HG02884 (cell line): ENCODE measurements around the gene TPRG1.
"Not testable (repeated sequence)": the region's sequence is repeated elsewhere in the genome, so short reads cannot be mapped to it uniquely, and the experiment has no call there.

Source experiments
- ATAC-seq: cut with Tn5 transposase; IDR thresholded peaks from one replicate; pipeline ENCODE4 v1.9.1; 2021; ENCODE audit warnings: mild to moderate bottlenecking, moderate library complexity; ENCODE audit not compliant: unreplicated experiment

TPRG1 gene

DNA sequence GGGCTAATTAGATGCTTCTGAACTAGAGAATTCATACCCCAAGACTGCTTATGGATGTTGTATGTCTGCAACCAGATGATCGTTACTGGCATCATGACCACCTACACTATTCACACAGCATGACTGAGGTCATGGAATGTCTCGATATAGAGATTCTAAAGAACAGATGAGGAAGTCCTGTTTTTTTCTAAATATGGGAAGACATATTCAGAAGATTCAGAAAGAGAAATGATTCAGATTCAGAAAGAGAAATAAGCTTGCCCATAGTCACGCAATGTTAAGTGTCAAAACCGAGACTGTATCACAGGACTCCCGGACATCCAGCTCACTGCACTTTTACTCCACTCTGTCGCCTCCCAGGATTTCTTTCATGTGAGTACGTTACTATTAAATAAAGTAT, 136.2 kb downstream of the TPRG1 start:
- ATAC-seq: peak; percentile 61

DNA sequence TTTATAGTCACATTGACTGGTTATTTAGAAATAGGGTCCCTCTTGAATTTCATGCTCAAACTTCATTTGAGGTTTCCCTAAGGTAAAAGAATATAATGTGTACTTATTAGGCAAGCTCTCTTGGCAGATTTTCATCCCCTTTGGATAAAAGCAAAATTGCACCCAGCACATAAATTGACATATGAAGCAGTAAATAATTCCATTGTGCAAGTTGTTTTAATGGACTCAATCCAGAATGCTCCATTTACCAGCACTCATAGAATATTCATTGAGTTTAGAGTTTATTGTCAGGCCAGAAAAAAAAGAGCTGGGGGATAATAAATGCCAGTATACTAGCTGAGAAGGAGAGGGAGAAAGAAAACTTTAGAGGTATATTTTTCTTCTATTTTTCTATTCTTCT, 136.8 kb downstream of the TPRG1 start:
- ATAC-seq: no peak

DNA sequence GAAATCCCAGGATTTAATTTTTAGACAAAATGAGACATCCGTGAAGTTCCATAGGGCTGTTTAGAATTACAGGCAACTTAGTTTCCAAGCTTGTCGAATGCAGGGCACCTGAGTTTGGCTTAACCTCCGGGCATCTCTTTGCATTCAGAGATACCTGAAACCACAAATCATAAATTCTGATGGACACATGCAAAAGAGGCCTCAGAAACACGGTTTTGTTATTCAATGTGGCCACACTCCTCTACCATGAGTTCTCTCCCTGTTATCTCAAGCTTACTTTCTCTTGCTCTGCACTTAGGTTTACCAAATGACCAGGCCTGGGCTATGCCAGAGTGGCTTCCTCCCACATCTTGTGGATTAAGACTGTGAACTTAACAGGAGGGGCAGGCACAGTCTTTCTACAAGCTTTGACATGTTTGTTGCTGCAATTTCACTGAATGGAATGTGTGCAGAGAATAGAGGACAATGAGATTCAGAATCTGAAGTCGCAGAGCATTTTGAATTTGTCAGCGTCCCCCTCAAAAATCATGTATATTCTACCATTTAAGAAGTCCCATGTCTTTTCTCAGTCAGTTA, 137.7 kb downstream of the TPRG1 start:
- ATAC-seq: no peak

DNA sequence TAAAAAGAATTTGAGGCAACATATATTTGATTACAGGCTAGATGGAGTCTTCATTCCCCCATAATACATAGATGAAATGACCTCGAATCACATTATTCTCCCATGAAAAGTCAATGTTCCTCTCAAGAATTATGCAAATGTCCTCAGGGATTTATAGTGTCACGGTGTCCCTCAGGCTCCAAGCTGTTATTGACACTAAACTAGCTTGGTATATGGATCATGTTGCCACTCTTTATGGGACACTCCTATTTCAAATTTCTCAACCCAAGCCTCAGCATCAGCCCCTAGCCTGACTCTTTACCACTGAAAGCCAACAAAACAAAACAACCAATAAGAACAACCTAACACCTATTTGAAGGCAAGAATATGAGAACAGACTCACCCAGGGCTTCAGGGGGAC, 139.8 kb downstream of the TPRG1 start:
- ATAC-seq: no peak

DNA sequence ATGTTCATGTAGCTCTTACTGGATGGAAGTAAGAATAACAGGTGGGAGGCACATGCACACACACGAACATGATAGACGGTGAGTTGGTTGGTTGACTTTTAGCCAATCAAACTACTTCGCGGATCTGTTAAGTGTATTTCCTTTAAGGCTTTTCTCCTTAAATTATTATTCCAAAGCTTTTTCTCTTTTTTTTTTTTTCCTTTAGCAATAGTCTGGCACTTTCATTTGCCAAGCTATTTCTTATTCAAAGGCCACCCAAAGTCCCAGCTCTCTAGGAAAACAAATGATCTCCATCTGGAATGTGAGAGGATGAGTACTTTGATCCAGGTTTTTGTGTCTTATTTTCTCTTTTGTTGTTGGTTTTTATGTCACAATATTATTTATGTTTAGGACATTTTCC, 141.1 kb downstream of the TPRG1 start:
- no peak for ATAC-seq

DNA sequence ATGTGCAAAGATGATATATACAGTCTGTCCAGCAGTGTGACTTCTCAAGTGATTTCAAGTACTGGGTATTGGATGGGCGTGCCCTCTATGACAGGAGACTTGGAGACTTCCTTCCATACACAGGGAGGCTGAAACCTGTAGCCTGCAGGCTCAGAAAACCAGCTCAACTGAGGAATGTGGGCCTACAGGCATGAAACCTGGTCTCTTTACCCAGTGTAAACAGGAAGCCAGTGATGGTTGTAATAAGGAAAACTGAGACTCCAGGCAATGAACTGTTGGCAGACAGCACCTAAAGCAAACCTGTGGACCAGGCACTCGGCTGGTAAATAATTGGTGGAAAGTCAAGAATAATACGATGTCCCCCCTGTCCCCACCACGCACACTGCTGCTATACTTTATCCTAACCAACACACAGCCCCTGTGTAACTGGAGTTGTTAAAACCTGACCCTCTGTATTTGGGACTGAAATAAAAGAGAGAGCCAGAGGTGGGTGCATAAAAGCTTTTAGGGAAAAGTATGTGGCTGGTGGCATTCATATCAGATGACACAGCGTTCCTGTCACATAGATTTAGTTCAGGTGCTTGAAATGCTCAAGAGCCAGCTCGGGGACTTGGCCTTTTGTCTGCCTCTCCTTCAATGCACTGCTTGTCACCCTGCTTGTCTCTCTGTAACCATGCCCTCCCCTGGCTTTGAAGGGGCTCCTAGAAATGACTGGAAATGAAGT, 144.7 kb downstream of the TPRG1 start:
- ATAC-seq: no peak

DNA sequence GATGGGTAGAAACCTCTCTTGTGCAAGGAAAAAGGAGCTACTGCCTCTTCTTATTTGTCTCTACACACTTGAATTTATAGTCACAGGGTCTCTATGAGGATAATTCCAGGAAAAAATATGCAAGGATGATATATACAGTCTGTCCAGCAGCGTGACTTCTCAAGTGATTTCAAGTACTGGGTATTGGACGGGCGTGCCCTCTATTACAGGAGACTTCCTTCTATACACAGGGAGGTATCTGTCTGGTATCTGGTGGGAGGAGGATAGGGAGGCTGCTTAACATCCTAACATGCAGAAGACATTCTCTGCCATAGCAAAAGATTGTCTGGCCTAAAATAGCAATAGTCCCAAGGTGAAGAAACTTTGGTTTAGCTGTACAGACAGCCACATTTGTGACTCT, 146.1 kb downstream of the TPRG1 start:
- ATAC-seq: no peak

DNA sequence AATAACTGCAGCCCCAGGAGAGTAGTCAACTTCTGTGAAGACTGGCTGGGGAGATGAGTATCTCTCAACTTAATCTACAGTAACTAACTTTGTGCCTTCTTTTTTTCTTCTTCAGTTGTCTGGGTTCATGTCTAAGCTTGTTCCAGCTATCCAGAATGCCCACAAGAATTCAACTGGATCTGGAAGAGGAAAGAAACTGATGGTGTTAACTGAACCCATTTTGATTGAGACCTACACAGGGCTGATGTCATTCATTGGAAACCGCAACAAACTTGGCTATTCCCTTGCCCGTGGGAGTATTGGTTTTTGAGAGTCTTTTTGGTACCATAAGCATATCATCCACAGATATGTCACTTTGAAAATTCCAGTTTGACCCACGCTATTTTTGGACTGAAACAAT, 148.7 kb downstream of the TPRG1 start:
- no peak for ATAC-seq

DNA sequence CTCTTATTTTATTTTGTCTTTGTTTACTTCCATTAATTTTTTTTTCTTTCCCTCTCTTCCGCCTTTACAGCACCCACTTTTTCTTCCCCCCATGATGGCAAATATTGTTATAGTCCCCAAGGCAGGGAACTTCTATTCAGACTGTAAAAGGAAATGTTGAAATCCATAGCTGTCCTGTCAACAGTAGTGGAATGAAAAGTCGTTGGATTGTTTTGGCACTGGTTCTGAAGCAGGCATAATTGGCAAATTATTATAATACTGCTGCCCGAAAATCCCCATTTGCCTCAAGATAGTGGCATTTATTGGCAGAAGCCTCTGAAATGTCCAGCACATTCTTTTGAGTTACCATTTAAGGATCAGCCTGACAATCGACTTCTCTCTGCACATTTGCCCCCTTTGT, 150.6 kb downstream of the TPRG1 start:
- ATAC-seq: no peak

DNA sequence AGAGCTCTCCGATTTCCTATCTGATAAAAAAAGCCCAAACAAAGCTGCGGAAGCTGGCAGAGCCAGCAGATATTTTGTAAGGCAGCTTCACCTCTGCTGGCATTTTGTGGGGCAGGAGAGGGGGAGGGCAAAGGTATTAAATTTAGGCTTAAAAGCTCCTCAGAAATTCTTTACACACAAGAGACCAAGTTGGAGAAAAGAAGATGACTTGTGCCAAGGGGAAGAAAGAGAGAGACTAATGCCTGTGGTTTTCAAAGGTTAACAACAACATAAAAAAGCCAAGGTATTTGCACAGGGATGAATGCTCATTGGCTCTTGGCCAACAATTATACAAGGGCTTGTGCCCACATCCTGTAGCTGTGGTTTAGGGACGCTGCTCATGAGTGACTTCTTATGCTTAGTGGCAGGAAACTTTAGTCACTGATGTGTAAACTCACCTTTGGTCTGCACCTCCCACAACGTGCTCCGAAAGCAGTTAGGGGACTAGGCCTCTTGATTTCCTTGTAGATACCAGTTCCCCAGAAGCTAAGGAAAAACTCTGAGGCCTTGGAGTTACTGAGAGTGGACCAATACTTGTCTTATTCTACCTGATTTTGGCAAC, 152.9 kb downstream of the TPRG1 start:
- ATAC-seq: peak; percentile 99

DNA sequence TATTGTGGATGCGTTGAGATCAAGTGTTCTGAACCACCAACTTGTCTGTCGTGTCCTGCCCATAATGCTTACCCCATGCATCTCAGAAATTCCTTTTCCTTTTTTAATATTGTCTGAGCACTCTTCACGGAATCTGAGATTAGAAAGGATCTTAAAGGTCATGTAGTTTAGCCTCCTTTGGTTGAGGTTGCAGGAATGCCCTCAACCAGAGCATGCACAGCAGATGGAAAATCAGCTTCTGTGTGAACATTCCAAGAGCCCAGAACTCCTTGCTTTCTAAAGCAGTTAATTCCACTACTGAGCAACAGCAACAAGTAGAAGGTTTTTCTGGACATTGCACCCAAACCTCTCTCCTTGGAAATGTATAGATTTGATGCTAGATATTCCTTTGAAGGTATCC, 153.7 kb downstream of the TPRG1 start:
- ATAC-seq: no peak

DNA sequence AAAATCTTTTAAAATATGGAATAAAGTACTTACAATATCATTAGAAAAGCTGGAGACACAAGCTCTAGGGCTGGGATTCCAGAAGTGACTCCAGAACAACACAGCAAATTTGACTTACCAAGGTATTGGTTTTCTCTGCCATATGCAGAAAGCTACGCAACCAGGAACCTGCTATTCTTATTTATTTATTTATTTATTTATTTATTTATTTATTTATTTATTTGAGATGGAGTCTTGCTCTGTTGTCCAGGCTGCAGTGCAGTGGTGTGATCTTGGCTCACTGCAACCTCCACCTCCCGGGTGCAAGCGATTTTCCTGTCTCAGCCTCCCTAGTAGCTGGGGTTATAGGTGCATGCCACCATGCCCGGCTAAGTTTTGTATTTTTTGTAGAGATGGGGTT, 157.9 kb downstream of the TPRG1 start:
- not testable (repeated sequence) for ATAC-seq

DNA sequence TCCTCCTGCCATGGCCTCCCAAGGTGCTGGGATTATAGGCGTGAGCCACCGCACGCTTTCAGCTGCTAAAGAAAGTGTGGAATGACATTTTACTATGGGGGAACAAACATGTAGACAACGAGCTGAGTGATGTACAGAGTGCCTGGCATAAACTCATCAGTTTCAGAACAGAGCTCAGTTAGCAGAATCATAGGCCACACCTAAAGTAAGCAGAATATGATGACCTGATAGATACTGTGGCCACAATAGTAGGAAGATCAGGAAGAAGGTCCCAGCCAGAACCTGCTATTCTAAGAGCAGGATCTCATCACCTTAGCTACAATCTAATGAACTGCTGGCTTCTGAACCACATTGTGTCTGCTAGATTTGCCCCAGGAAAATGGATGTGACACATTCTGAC, 158.3 kb downstream of the TPRG1 start:
- ATAC-seq: no peak

DNA sequence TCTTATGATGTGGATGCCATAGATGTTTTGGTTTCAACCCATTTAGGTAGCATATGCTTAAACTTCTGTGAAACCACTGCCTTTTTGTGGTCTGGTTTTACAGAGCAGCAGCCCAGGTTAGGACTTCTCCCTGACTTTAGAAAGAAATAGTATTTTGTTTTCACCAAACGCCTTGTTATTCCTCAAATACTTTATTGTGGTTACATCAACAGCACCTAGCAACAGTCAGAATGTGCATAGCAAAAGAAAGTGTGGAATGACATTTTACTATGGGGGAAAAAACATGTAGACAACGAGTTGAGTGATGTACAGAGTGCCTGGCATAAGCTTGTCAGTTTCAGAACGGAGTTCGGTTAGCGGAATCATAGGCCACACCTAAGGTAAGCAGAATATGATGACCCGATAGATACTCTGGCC, 159.2 kb downstream of the TPRG1 start:
- ATAC-seq: no peak

DNA sequence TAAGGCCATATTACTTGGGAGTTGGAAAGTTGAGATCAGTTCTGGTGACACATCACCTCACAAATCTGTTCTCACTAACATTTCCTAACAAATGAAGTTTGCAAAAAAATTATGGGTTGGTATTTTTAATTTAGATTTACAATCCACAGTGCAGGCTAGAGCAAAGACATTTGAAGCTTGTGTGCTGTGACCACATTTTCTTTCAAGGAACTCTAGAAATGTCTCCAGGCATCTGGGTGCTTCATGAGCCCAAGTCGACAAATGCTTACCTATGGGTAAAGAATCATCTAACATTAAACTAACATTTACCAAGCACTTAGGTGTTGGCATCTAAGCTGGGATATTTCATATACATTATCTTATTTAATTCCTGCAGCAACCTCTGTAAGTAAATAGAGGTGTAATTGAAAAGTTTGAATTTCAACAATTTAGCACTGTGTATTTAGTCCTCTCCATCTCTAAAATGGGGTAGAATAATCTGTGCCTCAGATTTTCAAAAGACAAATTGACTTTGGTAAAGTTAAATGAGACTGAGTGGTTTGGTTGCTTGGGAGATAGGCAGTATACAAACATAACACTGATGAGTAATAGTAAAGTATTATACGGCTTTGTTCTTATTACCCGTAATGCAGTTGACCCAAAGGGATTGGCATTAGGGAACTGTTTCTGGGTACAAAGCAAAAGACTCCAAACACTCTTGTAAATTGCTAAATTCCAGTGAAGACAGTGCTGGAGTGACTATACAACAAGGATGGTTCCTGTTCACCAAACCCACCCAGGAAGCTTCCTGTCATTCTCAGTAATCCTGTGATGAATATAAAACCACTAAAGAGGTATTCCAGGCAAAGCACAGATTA, 162.5 kb downstream of the TPRG1 start:
- no peak for ATAC-seq

DNA sequence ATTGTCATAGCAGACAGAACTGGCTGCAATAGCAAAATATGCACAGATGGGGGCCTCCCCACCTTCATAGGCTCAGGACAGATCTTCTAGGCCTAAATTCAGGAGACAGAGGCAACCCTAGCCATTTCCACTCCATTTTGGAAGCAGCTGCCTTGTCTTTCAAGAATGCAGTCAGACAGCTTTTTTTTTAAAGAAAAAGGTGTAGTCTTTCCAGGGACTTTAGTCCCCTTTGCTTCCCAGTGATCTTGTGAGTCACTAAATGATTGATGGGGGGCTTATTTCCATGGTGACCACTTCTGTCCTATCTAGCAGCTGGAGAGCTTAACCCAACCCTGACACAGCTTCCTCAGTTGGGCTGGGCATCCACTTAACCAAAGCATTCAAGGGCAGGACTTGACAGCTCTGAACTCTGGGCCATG, 165.9 kb downstream of the TPRG1 start:
- ATAC-seq: no peak

DNA sequence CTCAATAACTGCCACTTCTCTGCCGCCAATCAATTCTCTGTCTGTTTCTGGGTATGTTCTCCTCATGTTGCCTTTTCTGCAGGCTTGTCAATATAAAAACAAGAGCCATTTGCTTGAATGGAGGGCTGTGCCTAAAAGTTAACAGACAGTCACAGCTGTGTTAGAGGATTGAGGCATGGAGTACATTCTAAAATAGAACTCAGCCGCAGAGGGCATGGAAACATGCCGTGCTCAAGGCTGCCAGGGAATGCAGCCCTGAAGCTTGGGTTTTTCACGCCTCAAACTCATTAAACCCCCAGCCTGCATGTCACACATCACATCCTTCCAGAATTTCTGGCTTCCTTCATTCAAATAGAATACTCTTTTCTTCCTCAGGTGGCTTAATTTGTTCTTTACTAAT, 166.6 kb downstream of the TPRG1 start:
- no peak for ATAC-seq

DNA sequence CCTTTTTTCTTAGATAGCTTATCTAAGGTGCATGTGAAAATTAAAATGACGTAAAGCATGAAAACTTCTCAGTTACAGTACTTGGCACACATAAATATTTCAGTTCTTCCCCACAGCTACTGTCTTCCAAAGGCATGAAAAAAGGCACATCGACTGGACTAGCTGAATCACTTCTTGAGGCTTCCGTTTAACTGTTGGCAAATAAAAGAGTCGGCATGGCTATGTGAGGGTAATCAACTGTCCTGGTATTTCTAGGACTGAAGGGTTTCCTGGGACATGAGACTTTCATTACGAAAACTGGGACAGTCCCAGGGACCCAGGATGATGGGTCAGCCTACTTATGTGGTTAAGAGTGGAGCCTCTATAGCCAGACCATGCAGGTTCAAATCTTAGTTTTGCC, 168.2 kb downstream of the TPRG1 start:
- ATAC-seq: no peak

DNA sequence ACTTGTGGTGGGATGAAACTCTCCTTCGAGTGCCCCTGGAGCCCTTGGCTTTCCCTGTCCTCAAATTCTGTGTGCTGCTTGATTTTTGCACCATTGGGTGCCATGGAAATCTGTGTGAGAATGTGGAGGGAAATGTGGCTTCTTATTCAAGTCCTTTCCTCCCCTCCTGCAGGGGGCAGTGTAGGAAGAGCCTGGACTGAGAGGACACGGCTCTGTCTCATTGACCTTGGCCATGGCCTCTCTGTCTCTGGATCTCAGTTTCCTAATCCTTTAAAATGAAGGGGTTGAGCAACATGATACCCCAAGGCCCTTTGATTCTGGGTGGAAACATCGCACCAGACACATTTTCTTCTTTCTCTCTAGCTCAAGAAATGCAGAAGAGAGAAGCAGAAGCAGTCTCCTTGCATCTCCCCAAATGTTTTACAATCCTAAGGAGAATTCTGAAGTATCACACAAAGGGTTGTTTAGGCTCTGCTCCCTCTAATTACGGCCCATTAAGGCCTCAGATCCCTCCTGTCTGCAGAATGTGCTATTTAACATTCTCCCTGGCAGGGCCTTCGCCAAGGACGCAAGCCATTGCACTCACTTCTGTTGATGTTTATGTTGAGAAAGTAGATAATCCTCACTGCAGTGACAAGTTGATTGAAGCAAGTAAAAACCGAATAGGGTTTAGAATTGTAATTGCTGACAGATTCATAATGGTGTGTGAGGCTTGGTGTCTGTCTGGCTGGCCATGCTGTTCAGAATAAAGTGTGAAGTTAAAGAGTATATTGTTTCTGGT, 169.1 kb downstream of the TPRG1 start:
- no peak for ATAC-seq

DNA sequence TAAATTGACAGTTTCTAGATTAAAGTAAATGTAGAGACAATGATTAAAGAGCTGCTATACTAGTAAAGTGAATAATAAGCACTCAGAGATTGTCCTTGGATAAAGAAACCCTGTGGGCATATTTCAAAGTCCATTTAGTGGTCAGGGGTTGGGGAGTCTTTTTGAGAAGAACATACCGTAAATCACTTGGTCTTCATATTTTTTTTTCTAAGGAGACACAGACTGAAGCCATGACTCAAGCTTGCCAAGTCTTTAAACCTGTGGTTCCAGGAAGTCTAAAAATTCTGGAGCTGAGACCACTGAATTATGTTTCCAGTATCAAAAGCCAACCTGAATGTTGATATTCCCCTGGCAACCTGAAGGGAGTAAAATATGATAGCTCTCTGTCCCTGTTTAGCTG, 171.0 kb downstream of the TPRG1 start:
- ATAC-seq: no peak

DNA sequence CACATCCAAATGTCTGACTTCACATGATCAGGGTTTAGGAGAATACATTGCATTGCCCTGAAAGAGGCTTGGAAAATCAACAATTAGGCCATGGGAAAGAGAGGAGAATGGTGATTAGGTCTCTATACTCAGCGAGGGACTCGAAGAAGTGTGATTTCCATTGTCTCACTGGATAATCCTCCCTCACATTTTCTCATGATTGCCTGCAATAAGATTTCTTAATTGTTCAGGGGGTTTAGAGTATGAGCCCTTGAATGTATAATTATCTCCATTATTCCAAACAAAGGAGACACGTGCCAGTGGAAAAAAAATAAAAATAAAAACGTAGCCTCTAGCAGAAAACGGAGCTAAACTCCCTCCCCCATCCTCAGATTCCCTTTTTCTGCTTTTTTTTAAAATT, 173.2 kb downstream of the TPRG1 start:
- no peak for ATAC-seq
